Trophoblast cell (in vitro differentiated cells and primary cell): ENCODE data around the gene PPT2. TPM values are rescaled to one million over a fixed set of nuclear protein-coding genes. Genes with fewer than 3 reads are reported as not detected.

Source experiments
- DNase-seq, 2 donors: peaks; one replicate each; pipeline ENCODE4 v3.0.0-alpha.2; 2016
- H2AFZ ChIP-seq: 2 replicates; pipeline ENCODE4 v1.6.1; 2013; ENCODE audit warnings: low read length, moderate library complexity, mild to moderate bottlenecking; ENCODE audit not compliant: insufficient read depth, poor library complexity
- H2AK5ac ChIP-seq: 2 replicates; pipeline ENCODE4 v1.6.1; 2013; ENCODE audit warnings: mild to moderate bottlenecking, low read length
- H2BK120ac ChIP-seq: 2 replicates; pipeline ENCODE4 v1.6.1; 2013; ENCODE audit warnings: low read length, mild to moderate bottlenecking, moderate library complexity; ENCODE audit not compliant: insufficient read depth, poor library complexity
- H2BK12ac ChIP-seq: 2 replicates; pipeline ENCODE4 v1.6.1; 2013; ENCODE audit warnings: mild to moderate bottlenecking, low read length, moderate library complexity
- H2BK5ac ChIP-seq: 2 replicates; pipeline ENCODE4 v1.6.1; 2013; ENCODE audit warnings: low read length, low read depth, moderate library complexity, mild to moderate bottlenecking; ENCODE audit not compliant: poor library complexity
- H3K14ac ChIP-seq: 2 replicates; pipeline ENCODE4 v1.6.1; 2013; ENCODE audit warnings: mild to moderate bottlenecking, low read length
- H3K18ac ChIP-seq: 2 replicates; pipeline ENCODE4 v1.6.1; 2013; ENCODE audit warnings: mild to moderate bottlenecking, low read length
- H3K23ac ChIP-seq: 2 replicates; pipeline ENCODE4 v1.6.1; 2013; ENCODE audit warnings: low read length
- H3K27ac ChIP-seq: 2 replicates; pipeline ENCODE4 v1.5.1; 2013; ENCODE audit warnings: low read depth, mild to moderate bottlenecking, inconsistent platforms, low read length, moderate library complexity
- H3K27me3 ChIP-seq: 2 replicates; pipeline ENCODE4 v1.6.1; 2013; ENCODE audit warnings: inconsistent platforms, mild to moderate bottlenecking, low read length, moderate library complexity; ENCODE audit not compliant: insufficient read depth
- H3K36me3 ChIP-seq, 2 experiments: 1 replicate in 1 of 2; 2 replicates in 1 of 2; pipeline ENCODE4 v1.6.1; 2013; ENCODE audit warnings: low read length in 2 of 2, mild to moderate bottlenecking in 2 of 2, moderate library complexity in 1 of 2; ENCODE audit not compliant: insufficient read depth in 2 of 2, control insufficient read depth in 1 of 2
- H3K4ac ChIP-seq: 2 replicates; pipeline ENCODE4 v1.6.1; 2013; ENCODE audit warnings: low read depth, mild to moderate bottlenecking, low read length, moderate library complexity
- H3K4me1 ChIP-seq, 2 experiments: 1 replicate in 1 of 2; 2 replicates in 1 of 2; pipeline ENCODE4 v1.6.1; 2013; ENCODE audit warnings: low read length in 2 of 2, mild to moderate bottlenecking in 2 of 2, moderate library complexity in 1 of 2; ENCODE audit not compliant: insufficient read depth in 2 of 2, control insufficient read depth in 1 of 2
- H3K4me2 ChIP-seq: 2 replicates; pipeline ENCODE4 v1.6.1; 2013; ENCODE audit warnings: inconsistent platforms, mild to moderate bottlenecking, low read length, moderate library complexity
- H3K4me3 ChIP-seq: 2 replicates; pipeline ENCODE4 v1.5.1; 2013; ENCODE audit warnings: mild to moderate bottlenecking, low read depth, low read length, inconsistent platforms
- H3K79me1 ChIP-seq: one replicate; pipeline ENCODE4 v1.6.1; 2013; ENCODE audit warnings: low read length
- H3K79me2 ChIP-seq: 2 replicates; pipeline ENCODE4 v1.6.1; 2013; ENCODE audit warnings: low read length, mild to moderate bottlenecking; ENCODE audit not compliant: control insufficient read depth, insufficient read depth, poor library complexity
- H3K9ac ChIP-seq: 2 replicates; pipeline ENCODE4 v1.6.1; 2013; ENCODE audit warnings: mild to moderate bottlenecking, low read length
- H3K9me3 ChIP-seq: 2 replicates; pipeline ENCODE4 v1.6.1; 2013; ENCODE audit warnings: low read depth, mild to moderate bottlenecking, control low read depth, inconsistent platforms, low read length; ENCODE audit not compliant: insufficient read depth
- H4K12ac ChIP-seq: 2 replicates; pipeline ENCODE4 v1.6.1; 2013; ENCODE audit warnings: low read depth, mild to moderate bottlenecking, low read length, moderate library complexity
- H4K8ac ChIP-seq: 2 replicates; pipeline ENCODE4 v1.6.1; 2013; ENCODE audit warnings: low read depth, mild to moderate bottlenecking, low read length, moderate library complexity
- H4K91ac ChIP-seq: one replicate; pipeline ENCODE4 v1.6.1; 2013; ENCODE audit warnings: low read depth, mild to moderate bottlenecking, low read length, moderate library complexity
- WGBS: extraction: QIAGEN DNeasy Blood & Tissue Kit; methylation state at CpG from one replicate; pipeline ENCODE4 v1.1.7; 2013; ENCODE audit warnings: missing lambda C conversion rate; ENCODE audit not compliant: insufficient read length, insufficient coverage; ENCODE audit errors: extremely low coverage; 5-methylcytosine and 5-hydroxymethylcytosine counted together
- polyA plus RNA-seq: library from polyadenylated mRNA; stranded (reverse); fragments of 200-250 nt; gene quantifications from 2 replicates; pipeline ENCODE4 v1.2.3, GENCODE V29; 2013

PPT2 gene, protein sequence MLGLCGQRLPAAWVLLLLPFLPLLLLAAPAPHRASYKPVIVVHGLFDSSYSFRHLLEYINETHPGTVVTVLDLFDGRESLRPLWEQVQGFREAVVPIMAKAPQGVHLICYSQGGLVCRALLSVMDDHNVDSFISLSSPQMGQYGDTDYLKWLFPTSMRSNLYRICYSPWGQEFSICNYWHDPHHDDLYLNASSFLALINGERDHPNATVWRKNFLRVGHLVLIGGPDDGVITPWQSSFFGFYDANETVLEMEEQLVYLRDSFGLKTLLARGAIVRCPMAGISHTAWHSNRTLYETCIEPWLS
- 39.7 and 44.5 TPM in 2 replicates for polyA plus RNA-seq

GRCh38 chr6:32153564-32154513 is at the start of gene PPT2:
Gene PPT2 (plus strand): TSS chr6:32154141. CDS start chr6:32154595, 454 bp downstream.
- H2BK12ac ChIP-seq = peak within 1 kb of the TSS; percentile 32
- H3K79me2 ChIP-seq = peaks cover 14% of the 10 kb centered on the region
- peak within 1 kb of the TSS; percentile 75 for H3K27ac ChIP-seq
- H3K4ac ChIP-seq = peak within 1 kb of the TSS; percentile 75
- peaks cover 2% of the 10 kb centered on the region for H3K9me3 ChIP-seq
- H2BK5ac ChIP-seq = peak within 1 kb of the TSS; percentile 87
- H3K4me2 ChIP-seq = peak within 1 kb of the TSS; percentile 96
- H4K8ac ChIP-seq = peak within 1 kb of the TSS; percentile 87
- no CpG with 5 or more reads among the region's 52 CpGs for WGBS
- peaks cover 10 to 13% of the 10 kb centered on the region in 2 experiments for H3K4me1 ChIP-seq
- H3K18ac ChIP-seq = peak within 1 kb of the TSS; percentile 86
- peaks cover 20% of the 10 kb centered on the region for H3K27me3 ChIP-seq
- H2AFZ ChIP-seq = peak within 1 kb of the TSS; percentile 96
- H3K14ac ChIP-seq = peak within 1 kb of the TSS; percentile 89
- H4K12ac ChIP-seq = peak within 1 kb of the TSS; percentile 91
- peak within 1 kb of the TSS; percentile 82 for H3K4me3 ChIP-seq
- H3K79me1 ChIP-seq = peaks cover 19% of the 10 kb centered on the region
- peak within 1 kb of the TSS; percentile 78 for H3K9ac ChIP-seq
- DNase-seq = peak; percentile 38 to 58
- peaks cover 20 to 23% of the 10 kb centered on the region in 2 experiments for H3K36me3 ChIP-seq
- H2AK5ac ChIP-seq = peak within 1 kb of the TSS; percentile 59
- H4K91ac ChIP-seq = peak within 1 kb of the TSS; percentile 84
- H2BK120ac ChIP-seq = peak within 1 kb of the TSS; percentile 84
- no peak within 1 kb of the TSS for H3K23ac ChIP-seq

- WGBS = no CpG with 5 or more reads among the region's 4 CpGs
These were observed 48.5 kb upstream of the PPT2 start for GRCh38 chr6:32105433-32105832.

GRCh38 chr6:32107406-32107805 is 46.5 kb upstream of the PPT2 start:
- H4K12ac ChIP-seq = no peak overlapping the region
- no peaks in the 10 kb centered on the region for H3K4me1 ChIP-seq
- H3K9ac ChIP-seq = no peak overlapping the region
- H3K79me2 ChIP-seq = no peaks in the 10 kb centered on the region
- no peak overlapping the region for H2BK5ac ChIP-seq
- H3K4me2 ChIP-seq = no peak overlapping the region
- H3K23ac ChIP-seq = no peak overlapping the region
- no peak overlapping the region for H2BK12ac ChIP-seq
- no peaks in the 10 kb centered on the region for H3K27me3 ChIP-seq
- no peaks in the 10 kb centered on the region for H3K79me1 ChIP-seq
- no peak overlapping the region for H3K4ac ChIP-seq
- H2AK5ac ChIP-seq = no peak overlapping the region
- no peak overlapping the region for H3K4me3 ChIP-seq
- no peak overlapping the region for H2AFZ ChIP-seq
- no peak overlapping the region for H4K8ac ChIP-seq
- H3K14ac ChIP-seq = no peak overlapping the region
- H2BK120ac ChIP-seq = no peak overlapping the region
- WGBS = no CpG with 5 or more reads among the region's 1 CpG
- no peak for DNase-seq
- H3K18ac ChIP-seq = no peak overlapping the region
- H3K9me3 ChIP-seq = peaks cover 2% of the 10 kb centered on the region
- peaks cover 1 to 2% of the 10 kb centered on the region in 2 experiments for H3K36me3 ChIP-seq
- H3K27ac ChIP-seq = no peak overlapping the region
- H4K91ac ChIP-seq = no peak overlapping the region

More at GRCh38 chr6:32105433-32105832, 48.5 kb upstream of the PPT2 start:
- H3K23ac ChIP-seq = no peak overlapping the region
- H3K27me3 ChIP-seq = no peaks in the 10 kb centered on the region
- H2BK120ac ChIP-seq = no peak overlapping the region
- H2BK5ac ChIP-seq = no peak overlapping the region
- H2AFZ ChIP-seq = no peak overlapping the region
- no peaks in the 10 kb centered on the region for H3K4me1 ChIP-seq
- no peak overlapping the region for H3K4ac ChIP-seq
- no peak overlapping the region for H3K18ac ChIP-seq
- H3K79me1 ChIP-seq = no peaks in the 10 kb centered on the region
- no peak overlapping the region for H3K14ac ChIP-seq
- no peak overlapping the region for H2AK5ac ChIP-seq
- H3K9ac ChIP-seq = no peak overlapping the region
- H3K36me3 ChIP-seq = no peaks in the 10 kb centered on the region
- H4K91ac ChIP-seq = no peak overlapping the region
- peaks cover under 1% of the 10 kb centered on the region for H3K9me3 ChIP-seq
- no peak for DNase-seq
- no peak overlapping the region for H3K27ac ChIP-seq
- no peak overlapping the region for H4K8ac ChIP-seq
- no peak overlapping the region for H2BK12ac ChIP-seq
- H3K79me2 ChIP-seq = no peaks in the 10 kb centered on the region
- no peak overlapping the region for H4K12ac ChIP-seq
- H3K4me2 ChIP-seq = no peak overlapping the region
- no peak overlapping the region for H3K4me3 ChIP-seq

DNA sequence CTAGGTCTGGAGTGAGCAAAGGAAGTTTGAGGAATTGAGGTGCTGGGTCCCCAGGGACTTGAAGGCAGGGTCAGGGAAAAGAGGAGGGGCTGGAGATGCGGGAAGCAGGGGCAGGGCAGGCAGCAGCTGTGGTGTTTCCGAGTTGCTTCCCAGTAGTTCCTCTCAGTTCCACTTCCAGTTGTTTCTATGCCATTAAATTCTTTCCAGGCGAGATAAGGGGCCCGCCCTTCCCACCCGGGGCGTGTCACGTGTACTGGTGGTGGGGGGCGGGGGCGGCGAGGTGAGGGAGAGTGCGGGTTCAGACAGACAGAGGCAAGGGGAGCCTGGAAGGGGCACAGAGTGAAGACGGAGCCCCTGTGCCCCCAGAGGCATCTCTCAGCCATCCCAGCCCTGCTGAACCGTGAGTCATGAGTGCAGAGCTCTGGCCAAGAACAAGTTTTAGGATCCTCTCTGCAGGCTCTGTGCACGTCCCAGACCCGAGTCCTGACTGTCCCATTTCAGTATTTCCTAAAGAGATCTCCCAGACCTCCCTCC is 45.8 kb upstream of the PPT2 start:
- Histone ChIP-seq H3K4me3 (no peak overlapping the region), H2BK5ac (no peak overlapping the region), H3K4me1 (no peaks in the 10 kb centered on the region), H3K23ac (no peak overlapping the region), H4K8ac (no peak overlapping the region), H3K4me2 (no peak overlapping the region), H3K4ac (no peak overlapping the region), H3K18ac (no peak overlapping the region), H3K9me3 (peaks cover 2% of the 10 kb centered on the region), H3K79me1 (no peaks in the 10 kb centered on the region), H4K12ac (no peak overlapping the region), H2AFZ (no peak overlapping the region), H2AK5ac (no peak overlapping the region), H3K14ac (no peak overlapping the region), H2BK120ac (no peak overlapping the region), H3K27me3 (no peaks in the 10 kb centered on the region), H4K91ac (no peak overlapping the region), H3K27ac (no peak overlapping the region), H3K9ac (no peak overlapping the region), H3K79me2 (no peaks in the 10 kb centered on the region), H3K36me3 (peaks cover 2 to 3% of the 10 kb centered on the region in 2 experiments), H2BK12ac (no peak overlapping the region)
- no CpG with 5 or more reads among the region's 15 CpGs for WGBS
- DNase-seq = no peak
